GM12874 (cell line): ENCODE measurements around the gene NRXN3.

Source experiments
- CTCF ChIP-seq: IDR thresholded peaks from 2 replicates; pipeline ENCODE4 v1.5.1; 2011; ENCODE audit warnings: low read depth, mild to moderate bottlenecking, control low read depth, low read length, moderate library complexity; ENCODE audit not compliant: insufficient read depth

Gene NRXN3

DNA sequence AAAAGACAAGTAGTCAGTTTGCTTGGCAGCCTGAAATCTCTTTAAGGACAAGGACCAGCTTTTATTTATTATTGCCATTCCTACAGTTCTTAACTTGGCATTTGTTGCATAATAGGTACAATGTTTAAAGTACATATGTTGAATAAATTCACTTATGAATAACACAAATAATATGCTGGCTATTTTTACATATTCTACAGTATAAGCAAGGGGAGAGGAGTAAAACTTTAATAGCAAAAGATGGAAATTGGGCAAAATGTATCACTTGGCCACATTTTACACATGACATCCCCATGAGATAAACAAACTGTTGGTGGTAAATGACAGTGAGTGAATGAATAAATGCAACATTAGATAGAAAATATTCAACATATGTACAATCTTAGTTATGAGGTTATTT, 1708.1 kb downstream of the NRXN3 start:
- TF ChIP-seq CTCF, result no peak

GRCh38 chr14:79878785-79879184, 1708.6 kb downstream of the NRXN3 start:
- TF ChIP-seq CTCF, result no peak

DNA sequence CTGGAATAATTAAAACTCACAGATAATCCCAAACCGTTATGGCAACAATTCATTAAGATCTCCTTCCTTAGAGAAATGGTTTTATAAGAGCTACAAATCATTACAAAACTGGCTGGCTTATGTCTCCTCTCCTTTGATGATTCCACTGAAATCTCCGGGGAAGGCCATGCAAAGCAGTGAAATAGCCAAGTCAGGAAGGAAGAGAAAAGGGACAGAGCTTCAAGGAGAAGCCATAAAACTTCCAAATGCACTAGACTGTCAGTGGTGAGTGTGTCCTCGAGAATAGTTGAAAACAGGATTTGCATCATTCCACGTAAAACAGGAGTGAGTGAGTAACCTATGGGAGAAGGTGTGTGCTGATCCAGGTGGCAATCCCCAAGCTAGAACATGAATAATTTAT, 1711.1 kb downstream of the NRXN3 start:
- no peak for TF ChIP-seq CTCF

GRCh38 chr14:79890527-79890926, 1720.4 kb downstream of the NRXN3 start:
- no peak for TF ChIP-seq CTCF

DNA sequence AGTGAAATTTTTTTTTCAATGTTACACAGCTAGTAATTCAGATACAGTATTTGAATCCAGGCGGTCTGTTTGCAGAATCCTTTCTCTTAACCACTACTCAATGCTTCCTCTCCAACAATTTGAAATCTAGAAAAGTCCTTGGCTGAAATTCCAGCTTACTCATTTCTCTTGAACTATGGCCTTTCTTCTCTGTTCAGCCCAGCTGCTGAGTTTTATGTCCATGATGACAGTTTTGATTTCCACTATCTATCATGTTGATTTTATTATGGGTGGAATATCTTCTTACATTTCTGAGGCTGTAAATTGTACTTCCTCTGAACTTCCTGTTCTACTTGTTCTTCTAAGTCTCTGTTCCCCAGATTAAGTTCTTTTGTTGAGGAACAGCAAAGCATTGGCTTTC, 1725.8 kb downstream of the NRXN3 start:
- no peak for TF ChIP-seq CTCF

DNA sequence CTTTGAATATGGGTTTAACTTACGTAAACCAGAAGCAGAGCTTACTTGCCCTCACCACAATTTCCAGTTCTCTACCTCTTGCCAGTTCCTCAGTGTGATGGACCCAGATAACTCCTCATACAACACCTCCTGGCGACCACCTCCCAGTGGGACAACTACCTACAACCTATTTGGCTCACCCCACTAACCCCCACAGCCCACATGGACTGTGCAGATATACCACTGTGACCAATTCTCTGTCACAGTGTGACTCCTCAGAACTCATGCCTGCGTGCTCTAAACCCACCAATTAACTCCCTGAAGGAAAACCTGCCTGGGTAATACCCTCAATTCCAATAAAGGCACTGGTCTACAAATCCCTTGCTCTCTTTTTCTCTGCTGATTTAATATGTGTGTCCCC, 1729.4 kb downstream of the NRXN3 start:
- TF ChIP-seq CTCF, result no peak

DNA sequence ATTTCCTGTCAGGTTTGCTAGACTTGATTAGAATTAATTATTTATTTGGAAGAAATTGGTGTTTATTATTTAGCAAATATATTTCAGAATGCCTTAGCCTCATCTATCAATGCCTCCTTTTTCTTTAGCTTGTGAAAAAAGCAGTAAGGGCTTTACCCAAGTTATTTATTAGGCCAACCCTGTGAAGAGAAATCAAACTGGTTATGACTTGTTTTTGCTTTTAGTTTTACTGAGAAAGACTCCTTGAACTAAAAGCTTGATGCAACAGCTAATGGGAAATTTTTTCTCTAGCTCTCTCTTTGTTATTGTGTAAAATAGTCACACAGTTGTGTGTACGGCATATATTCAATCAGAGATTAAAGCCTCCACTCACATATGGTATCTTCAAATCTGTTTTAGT, 1734.3 kb downstream of the NRXN3 start:
- no peak for TF ChIP-seq CTCF

DNA sequence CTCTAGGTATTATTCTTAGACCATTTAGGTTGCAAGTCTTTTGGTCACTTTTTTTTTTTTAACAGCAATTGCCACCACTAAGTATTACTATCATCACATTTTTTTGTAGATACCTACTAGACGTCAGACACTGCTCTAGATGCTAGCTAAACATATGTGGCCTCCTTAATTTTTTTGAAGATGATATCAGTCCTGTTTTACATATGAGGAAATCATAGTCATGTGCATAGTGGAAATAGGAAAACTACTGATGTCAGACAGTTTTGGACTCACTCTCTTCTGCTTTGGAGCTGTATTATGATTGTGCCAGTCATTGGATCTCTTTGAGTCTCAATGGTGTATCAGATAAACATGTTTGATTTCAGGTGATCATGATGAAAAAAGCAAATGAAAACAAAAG, 1736.8 kb downstream of the NRXN3 start:
- TF ChIP-seq CTCF, result no peak
